GM19328 (cell line): ENCODE measurements around the gene VSTM1.
"Not testable (repeated sequence)": the region's sequence is repeated elsewhere in the genome, so short reads cannot be mapped to it uniquely, and the experiment has no call there.

Experiments used
- ATAC-seq: cut with Tn5 transposase; IDR thresholded peaks from one replicate; pipeline ENCODE4 v1.9.1; 2021; ENCODE audit warnings: mild to moderate bottlenecking, moderate library complexity; ENCODE audit not compliant: unreplicated experiment

The VSTM1 gene

DNA sequence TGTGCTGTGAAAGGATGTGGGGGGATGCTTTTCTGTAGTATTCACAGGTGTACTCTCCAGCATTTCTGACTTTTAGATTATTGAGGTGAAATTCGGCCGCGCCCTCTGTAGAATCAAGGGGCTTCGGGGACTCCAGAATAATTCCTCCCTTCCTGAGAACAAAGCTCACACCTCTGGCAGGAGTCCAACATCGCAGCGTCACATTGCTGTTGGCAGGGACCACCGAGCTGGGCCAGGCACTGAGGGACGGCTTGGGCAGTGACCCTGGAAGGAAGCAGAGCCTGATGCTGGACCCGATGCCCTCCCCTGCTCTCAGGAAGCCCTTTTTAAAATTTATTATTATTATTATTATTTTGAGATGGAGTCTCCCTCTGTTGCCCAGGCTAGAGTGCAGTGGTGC lies 11.2 kb upstream of the VSTM1 start:
- no peak for ATAC-seq

DNA sequence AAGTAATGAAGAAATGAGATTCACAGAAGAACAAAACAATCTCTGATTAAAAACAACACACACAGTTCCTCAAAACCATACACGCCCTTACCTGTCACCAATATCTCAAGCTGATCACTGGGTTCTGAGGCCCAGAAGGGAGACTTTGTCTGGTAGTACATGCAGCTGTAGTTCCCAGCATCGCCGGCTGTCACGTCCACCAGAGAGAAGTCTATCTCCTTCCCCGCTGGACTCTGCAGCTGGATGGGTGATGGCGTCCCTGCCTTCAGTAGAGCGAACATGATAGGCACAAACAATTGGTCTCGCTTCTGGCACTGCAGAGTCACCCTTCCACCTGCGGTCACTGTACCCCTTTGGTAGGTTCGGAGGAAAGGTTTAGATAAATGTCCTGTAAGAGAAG lies 10.1 kb upstream of the VSTM1 start:
- ATAC-seq: no peak

GRCh38 chr19:54069470-54069869 lies 5.8 kb upstream of the VSTM1 start:
- ATAC-seq: no peak

DNA sequence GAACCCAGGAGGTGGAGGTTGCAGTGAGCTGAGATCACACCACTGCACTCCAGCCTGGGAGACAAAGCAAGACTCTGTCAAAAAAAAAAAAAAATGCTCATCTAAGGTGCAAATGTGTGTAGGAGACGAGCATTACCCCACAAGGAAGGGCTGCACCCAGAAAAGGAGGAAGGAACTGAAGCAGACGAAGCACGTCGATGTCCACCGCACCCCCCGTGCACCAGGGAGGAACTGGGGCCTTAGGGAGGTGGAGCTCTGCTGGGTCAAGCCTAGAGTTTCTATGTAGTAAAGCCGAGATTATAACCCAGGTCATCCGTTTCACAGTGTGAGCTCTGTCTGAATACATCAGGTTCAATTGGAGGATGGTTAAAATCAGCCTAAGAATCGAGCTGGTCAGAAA lies 1.1 kb downstream of the VSTM1 start:
- ATAC-seq: no peak

GRCh38 chr19:54047616-54048015 lies 16.1 kb downstream of the VSTM1 start:
- no peak for ATAC-seq

- ATAC-seq: no peak
Observed at GRCh38 chr19:54045771-54046170, 17.9 kb downstream of the VSTM1 start.

GRCh38 chr19:54042989-54043388 lies 20.7 kb downstream of the VSTM1 start:
- no peak for ATAC-seq

DNA sequence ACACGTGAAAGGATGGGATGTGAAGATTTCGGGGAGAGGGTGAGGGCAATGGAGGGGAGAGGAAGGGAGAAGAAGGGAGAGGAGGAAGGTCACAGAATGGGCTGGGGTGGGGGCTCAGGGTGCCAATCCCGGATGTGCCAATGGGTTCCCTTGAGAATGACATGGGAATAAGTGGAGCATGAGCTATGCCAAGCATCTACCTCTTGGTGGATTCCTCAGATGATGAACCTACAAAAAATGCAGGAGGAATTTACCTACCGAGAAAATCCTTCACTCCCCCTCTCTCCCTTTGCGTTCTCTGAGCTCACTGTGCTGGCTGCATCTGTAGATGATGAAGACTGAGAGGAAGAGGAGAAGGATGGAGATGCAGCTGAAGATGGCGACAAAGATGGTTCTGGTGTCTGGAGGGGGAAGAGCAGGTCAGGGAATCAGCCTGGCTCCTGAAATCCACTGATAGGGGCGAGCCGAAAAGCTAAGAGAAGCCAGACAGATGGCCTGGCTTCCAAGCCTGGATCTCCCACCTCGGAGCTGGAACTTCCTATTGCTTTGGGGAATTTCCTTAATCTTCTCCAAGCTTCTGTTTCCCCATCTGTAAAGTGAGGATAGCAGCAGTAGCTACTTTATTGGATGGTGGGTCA lies 21.6 kb downstream of the VSTM1 start:
- no peak for ATAC-seq

DNA sequence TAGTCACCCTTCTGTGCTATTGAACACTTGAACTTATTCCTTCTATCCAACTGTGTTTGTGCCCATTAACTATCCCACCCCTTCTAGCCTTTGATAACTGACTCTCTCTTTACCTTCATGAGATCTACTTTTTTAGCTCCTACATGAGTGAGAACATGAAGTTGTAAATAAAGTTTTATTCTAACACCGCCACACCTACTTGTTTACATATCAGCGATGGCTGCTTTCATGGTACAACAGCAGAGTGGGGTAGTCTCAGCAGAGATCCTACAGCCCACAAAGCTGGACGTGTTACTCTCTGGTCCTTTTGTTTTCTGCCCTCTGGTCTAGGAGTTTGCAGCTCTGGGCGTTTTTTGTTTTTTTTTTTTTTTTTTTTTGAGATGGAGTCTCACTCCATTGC lies 23.7 kb downstream of the VSTM1 start:
- no peak for ATAC-seq

GRCh38 chr19:54036542-54036941 lies 27.2 kb downstream of the VSTM1 start:
- ATAC-seq: not testable (repeated sequence)

DNA sequence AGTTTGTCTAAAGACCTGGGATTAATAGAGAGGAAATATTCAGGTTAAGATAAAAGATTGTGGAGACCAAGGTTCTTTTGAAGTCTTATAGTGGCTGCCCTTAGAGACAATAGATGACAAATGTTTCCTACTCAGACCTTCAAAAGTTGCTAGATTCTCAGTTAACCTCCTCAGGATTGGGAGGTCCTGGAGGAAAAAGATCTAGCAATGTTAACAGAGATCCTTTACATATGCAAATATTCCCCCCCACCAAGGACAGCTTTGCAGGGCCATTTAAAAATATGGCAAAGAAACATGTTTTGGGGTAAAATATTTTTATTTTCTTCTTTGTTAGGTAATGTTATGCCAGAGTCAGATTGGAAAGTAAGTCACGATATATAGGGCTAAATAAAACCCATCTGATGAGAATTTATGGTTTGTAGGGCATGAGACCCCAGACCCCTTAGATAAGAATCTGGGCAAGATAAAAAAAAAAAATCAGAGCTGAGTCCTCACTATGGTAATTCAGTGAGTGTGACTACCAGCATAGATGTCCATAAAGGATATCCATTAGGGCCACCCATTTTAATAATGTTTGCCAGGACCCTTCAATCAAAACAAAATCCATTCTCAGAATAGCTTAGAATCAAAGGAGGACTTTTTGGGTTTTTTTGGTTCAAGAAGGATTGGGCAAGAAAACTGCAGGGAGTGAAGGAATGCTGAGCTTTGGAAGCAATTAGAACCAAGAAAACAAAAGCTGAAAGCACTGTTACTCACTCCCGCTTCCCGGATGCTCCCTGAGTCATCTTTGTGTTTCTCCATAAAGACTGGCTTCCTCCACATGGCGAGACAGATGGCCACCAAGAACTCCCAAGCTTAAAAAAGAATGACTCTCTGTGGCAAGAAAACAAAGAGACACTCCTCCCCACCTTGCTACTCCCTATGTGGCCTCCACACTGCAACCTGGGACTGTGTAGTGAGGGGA lies 28.2 kb downstream of the VSTM1 start:
- ATAC-seq: no peak

- no peak for ATAC-seq
Observed at GRCh38 chr19:54030895-54031586, 32.7 kb downstream of the VSTM1 start.

- ATAC-seq: no peak
Observed at GRCh38 chr19:54029930-54030490, 33.7 kb downstream of the VSTM1 start.

GRCh38 chr19:54029301-54029700 lies 34.4 kb downstream of the VSTM1 start:
- ATAC-seq: no peak

DNA sequence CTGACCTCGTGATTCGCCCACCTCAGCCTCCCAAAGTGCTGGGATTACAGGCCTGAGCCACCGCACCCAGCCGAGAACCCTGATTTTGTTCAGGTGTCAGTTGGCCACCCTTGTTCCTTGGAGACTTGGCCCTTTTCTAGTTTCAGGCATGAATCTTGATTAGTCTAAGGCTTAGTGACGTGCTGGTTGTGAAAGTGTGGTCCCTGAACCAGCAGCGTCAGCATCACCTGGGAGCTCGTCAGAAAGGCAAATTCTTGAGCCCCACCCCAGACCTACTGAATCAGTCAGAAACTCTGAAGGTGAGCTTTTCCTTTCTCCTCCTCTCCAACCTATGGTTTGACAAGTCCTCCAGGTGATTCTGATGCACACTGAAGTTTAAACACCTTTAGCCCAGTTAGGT lies 37.0 kb downstream of the VSTM1 start:
- no peak for ATAC-seq

DNA sequence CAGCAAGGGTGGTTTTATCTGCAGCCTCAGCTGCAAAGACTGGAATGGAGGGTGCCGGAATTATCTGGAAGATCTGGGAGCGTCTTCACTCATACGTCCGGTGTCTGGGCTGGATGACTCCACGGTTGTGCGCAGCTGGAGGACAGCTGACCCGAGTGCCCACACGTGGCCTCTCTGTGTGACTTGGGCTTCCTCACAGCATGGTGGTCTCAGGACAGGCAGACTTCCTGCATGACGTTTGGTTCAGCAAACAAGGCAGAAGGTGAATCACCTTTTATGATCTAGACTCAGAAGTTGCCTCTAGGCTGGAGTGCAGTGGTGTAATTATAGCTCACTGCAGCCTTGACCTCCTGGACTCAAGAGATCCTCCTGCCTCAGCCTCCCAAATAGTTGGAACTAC lies 39.0 kb downstream of the VSTM1 start:
- no peak for ATAC-seq

DNA sequence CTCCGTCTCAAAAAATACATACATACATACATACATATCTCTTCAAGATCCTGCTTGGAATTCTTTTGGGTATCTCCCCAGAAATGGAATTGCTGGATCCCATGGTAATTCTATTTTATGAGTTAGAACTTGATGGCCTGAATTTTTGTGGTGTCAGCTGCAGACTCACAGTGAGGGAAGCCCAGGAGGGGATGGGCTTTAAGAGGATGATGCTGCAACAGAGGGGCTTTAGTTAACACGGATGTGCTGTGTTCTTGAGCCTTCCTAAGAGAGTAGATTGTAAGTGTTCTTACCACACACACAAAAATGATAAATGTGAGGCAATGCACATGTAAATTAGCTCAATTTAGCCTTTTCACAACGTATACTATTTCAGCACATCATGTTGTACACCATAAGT lies 40.5 kb downstream of the VSTM1 start:
- ATAC-seq: no peak

GRCh38 chr19:54021932-54022331 lies 41.8 kb downstream of the VSTM1 start:
- ATAC-seq: no peak

DNA sequence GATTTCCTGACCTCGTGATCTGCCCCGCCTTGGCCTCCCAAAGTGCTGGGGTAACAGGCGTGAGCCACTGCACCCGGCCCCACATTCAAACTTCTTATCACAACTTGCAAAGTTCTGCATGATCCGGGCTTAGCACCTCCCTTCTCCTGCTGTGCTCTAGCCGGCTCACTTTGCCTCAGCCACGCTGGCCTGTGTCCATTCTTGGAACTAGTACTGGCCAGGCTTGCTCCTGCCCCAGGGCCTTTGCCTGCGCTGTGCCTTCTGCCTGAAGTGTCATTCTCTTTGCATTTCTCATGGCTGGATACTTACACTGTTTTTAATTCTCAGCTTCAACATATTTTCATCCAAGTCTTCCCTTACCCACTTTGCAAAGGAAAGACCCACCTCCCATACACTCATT lies 42.3 kb downstream of the VSTM1 start:
- no peak for ATAC-seq

DNA sequence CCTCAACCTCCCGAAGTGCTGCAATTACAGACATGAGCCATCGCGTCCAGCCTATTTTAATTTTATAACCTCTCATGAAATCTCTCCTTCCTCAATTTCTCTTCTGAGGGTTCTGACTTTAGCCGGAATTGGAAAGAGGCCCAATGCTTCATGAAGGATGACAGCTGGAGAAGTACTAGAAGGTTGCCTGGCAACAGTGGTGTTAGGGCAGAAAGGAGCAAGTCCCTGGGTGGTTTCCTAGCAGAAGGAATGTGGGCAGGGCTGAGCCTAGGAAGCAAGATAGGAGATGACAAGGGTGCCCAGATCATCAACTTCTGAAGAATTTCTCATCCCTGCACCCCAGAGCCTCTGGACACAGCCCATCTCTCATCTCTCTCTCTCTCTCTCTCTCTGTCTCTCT lies 46.4 kb downstream of the VSTM1 start:
- ATAC-seq: no peak

- ATAC-seq: no peak
Observed at GRCh38 chr19:54014920-54015560, 48.7 kb downstream of the VSTM1 start.
